Non-pigmented ciliary epithelial cell (primary cell): Measurements from ENCODE around the gene CD2AP.
"Not testable (repeated sequence)": the region's sequence is repeated elsewhere in the genome, so short reads cannot be mapped to it uniquely, and the experiment has no call there.

Source experiments
- DNase-seq: peaks from one replicate; pipeline ENCODE4 v3.0.0-alpha.2; 2010; ENCODE audit warnings: low read depth

Gene CD2AP

GRCh38 chr6:47566602-47567001 is 89.0 kb downstream of the CD2AP start:
- DNase-seq: not testable (repeated sequence)

- no peak for DNase-seq
Observed at GRCh38 chr6:47567586-47567985, 90.0 kb downstream of the CD2AP start.

GRCh38 chr6:47571488-47571887 is 93.9 kb downstream of the CD2AP start:
- DNase-seq: no peak

- DNase-seq: no peak
Observed at GRCh38 chr6:47573109-47573508, 95.5 kb downstream of the CD2AP start.

DNA sequence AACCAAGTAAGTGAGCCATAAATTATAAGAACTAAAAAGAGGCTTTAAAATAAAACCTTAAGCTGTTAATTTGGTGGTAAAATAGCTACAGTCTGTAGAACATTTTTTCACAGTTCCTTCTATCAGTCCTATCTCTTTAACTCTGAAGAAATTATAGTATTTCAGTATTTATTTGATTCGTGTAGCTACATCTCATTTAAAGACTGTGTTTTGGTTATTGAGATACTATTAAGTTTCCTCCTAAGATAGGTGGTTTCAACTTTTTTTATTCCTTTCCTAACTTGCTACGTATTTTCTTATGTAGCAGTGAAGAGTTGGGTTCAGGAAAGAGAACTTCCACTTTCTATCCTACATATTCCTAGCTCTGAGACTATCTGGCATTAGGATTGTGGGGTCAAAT is 97.2 kb downstream of the CD2AP start:
- DNase-seq: no peak

DNA sequence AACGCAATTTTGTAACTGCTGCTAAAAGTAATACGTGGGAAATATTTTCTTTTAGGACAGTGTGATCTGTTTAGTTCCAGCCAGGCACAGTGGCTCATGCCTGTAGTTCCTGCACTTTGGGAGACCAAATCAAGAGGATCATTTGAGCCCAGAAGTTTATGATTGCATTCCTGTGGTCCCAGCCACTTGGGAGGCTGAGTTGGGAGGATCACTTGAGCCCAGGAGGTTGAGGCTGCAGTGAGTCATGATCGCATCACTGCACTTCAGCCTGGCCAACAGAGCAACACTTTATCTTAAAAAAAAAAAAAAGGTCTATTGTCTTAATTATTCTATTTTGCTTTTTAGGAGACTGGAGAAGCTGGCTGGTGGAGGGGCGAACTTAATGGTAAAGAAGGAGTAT is 101.5 kb downstream of the CD2AP start:
- DNase-seq: no peak

DNA sequence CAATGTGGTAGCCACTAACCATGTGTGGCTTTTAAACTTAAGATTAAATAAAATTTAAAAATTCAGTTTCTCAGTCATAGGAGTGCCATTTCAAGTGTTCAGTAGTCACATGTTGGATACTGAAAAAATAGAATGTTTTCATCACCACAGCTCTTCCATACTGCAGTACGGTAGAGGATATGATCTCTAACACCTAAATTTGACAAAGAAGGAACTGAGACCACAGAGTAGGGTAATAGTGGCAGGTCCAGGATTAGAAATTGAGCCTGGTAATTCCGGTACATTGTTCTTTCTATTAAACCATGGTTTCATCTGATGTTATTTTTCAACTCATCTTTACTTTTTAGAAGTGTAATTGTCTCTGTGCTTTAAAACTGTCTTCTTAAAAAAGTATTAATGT is 104.0 kb downstream of the CD2AP start:
- no peak for DNase-seq

- peak; percentile 13 for DNase-seq
Observed at GRCh38 chr6:47587493-47587892, 109.9 kb downstream of the CD2AP start.

- no peak for DNase-seq
Observed at GRCh38 chr6:47592131-47592840, 114.7 kb downstream of the CD2AP start.

DNA sequence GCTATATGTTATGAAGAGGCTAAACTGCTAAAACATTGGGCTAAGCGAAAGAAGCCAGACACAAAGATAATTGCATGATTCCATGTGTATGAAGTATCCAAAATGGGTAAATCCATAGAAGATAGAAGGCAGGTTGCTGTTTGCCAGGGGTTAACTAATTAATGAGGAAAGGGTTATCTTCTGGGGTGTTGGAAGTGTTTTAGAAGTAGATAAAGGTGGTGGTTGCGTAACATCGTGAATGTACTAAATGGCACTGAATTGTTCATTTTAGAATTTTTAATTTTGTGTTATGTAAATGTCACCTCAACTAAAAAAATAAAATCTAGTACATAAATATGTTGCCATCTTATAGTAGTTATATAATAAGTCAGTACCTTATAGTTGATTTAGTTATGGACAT is 116.4 kb downstream of the CD2AP start:
- DNase-seq: no peak

GRCh38 chr6:47595785-47596184 is 118.2 kb downstream of the CD2AP start:
- no peak for DNase-seq

DNA sequence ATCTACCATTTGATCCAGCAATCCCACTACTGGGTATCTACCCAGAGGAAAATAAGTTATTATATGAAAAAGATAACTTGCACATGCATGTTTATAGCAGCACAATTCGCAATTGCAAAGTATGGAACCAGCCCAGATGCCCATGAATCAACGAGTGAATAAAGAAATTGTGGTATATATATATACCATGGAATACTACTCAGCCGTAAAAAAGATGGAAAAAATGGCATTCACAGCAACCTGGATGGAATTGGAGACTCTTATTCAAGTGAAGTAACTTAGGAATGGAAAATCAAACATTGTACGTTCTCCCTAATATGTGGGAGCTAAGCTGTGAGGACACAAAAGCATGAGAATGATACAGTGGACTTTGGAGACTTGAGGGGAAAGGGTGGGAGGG is 120.8 kb downstream of the CD2AP start:
- DNase-seq: no peak

DNA sequence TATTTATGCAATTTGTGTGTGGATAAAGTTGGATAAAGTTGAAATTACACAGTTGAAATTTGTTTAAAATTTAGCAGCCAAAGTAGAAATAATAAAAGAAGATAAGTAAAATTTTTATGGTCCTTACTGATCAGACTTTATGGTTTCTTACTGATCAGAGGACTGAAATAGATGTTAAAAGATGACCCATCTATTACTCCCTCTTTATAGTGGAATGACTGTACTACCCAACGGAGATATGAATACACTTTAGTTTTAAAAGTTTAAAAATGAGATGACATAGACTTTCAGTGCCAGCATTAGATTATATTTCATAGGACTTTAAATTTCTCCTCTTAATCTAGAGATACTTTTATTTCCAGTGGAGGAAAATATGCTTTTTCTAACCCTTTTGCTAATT is 121.9 kb downstream of the CD2AP start:
- no peak for DNase-seq

DNA sequence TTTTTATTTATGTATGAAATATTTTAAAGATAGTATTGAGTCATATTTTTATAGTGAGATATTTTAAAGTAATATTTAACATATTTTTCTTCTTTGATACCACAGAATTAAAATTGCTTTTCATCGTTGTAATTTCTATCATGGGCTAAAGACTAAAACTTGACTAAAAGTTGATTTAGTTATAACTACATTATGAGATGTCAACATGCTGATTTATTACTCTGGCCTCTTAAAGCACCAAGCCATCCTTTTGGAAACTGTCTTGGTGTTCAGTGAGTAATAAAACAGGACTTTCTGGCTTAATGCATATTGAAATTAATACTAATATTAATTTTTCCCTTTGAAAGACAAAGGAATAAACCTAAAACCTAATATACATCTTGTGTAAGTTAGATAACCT is 125.6 kb downstream of the CD2AP start:
- DNase-seq: no peak

- no peak for DNase-seq
Observed at GRCh38 chr6:47603995-47604394, 126.4 kb downstream of the CD2AP start.

- no peak for DNase-seq
Observed at GRCh38 chr6:47621838-47622449, 144.4 kb downstream of the CD2AP start.

- DNase-seq: no peak
Observed at GRCh38 chr6:47626782-47627181, 149.2 kb downstream of the CD2AP start.

GRCh38 chr6:47628448-47629272 is 151.1 kb downstream of the CD2AP start:
- no peak for DNase-seq

DNA sequence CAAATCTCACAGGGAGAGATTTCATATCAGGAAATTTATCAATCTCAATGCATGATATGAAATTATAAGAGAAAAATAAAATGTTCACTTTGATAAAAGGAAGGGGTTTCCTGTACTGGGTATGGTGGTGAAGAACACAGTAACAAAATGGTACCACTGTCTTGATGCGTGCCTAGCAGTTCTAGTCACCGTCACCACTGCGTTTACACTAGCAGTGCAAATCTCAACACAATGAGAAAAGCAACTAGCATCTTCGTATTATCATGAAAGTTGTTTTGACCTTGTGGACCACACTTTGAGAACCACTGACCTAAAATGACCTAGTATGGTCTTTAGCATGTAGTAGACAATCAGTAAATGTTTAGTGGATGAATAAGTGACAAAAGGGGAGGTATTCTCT is 152.4 kb downstream of the CD2AP start:
- no peak for DNase-seq

GRCh38 chr6:47630587-47630986 is 153.0 kb downstream of the CD2AP start:
- DNase-seq: no peak

GRCh38 chr6:47631269-47631772 is 153.7 kb downstream of the CD2AP start:
- DNase-seq: no peak

GRCh38 chr6:47631797-47632196 is 154.2 kb downstream of the CD2AP start:
- DNase-seq: no peak

- no peak for DNase-seq
Observed at GRCh38 chr6:47633141-47633540, 155.6 kb downstream of the CD2AP start.
